Measurements from ENCODE around the gene SLC35F1. TPM values are rescaled to one million over a fixed set of nuclear protein-coding genes. Genes with fewer than 3 reads are reported as not detected.

Gene SLC35F1
- total RNA-seq, 2 donors from 2014 or later: 0.50 to 2.3 TPM

Other genes starting within 250 kb of the SLC35F1 start
- gene NUS1, start 231.8 kb upstream of the SLC35F1 start, total RNA-seq: 10 to 100 TPM; 29.3 to 33.3 TPM